ENCODE results near the gene ATXN10.
A peak's percentile ranks its signal among the peaks of the same experiment; 100 is the strongest.

Gene ATXN10

GRCh38 chr22:45836418-45837169 lies 165.0 kb downstream of the ATXN10 start:
- DNase-seq (ENCODE audit: low read depth): no peak

GRCh38 chr22:45837508-45837907 lies 165.9 kb downstream of the ATXN10 start:
- no peak for DNase-seq (ENCODE audit: low read depth)
- TF ChIP-seq, protein P1, sequence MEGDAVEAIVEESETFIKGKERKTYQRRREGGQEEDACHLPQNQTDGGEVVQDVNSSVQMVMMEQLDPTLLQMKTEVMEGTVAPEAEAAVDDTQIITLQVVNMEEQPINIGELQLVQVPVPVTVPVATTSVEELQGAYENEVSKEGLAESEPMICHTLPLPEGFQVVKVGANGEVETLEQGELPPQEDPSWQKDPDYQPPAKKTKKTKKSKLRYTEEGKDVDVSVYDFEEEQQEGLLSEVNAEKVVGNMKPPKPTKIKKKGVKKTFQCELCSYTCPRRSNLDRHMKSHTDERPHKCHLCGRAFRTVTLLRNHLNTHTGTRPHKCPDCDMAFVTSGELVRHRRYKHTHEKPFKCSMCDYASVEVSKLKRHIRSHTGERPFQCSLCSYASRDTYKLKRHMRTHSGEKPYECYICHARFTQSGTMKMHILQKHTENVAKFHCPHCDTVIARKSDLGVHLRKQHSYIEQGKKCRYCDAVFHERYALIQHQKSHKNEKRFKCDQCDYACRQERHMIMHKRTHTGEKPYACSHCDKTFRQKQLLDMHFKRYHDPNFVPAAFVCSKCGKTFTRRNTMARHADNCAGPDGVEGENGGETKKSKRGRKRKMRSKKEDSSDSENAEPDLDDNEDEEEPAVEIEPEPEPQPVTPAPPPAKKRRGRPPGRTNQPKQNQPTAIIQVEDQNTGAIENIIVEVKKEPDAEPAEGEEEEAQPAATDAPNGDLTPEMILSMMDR (conservative IDR thresholded peaks at IDR 0.05; ENCODE audit: control insufficient read depth, insufficient read depth, low read depth, low read length): no peak
- no peak overlapping the region for H3K4me3 ChIP-seq (ENCODE audit: control insufficient read depth, low read depth, low read length)

More at GRCh38 chr22:45836418-45837169, 165.0 kb downstream of the ATXN10 start:
- H3K4me3 ChIP-seq (ENCODE audit: control insufficient read depth, low read depth, low read length): no peak overlapping the region
- TF ChIP-seq, protein P1 (conservative IDR thresholded peaks at IDR 0.05; ENCODE audit: control insufficient read depth, insufficient read depth, low read depth, low read length): no peak

GRCh38 chr22:45838305-45838887 lies 166.8 kb downstream of the ATXN10 start:
- TF ChIP-seq, protein P1 (conservative IDR thresholded peaks at IDR 0.05; ENCODE audit: control insufficient read depth, insufficient read depth, low read depth, low read length): no peak
- no peak for DNase-seq (ENCODE audit: low read depth)
- no peak overlapping the region for H3K4me3 ChIP-seq (ENCODE audit: control insufficient read depth, low read depth, low read length)

DNA sequence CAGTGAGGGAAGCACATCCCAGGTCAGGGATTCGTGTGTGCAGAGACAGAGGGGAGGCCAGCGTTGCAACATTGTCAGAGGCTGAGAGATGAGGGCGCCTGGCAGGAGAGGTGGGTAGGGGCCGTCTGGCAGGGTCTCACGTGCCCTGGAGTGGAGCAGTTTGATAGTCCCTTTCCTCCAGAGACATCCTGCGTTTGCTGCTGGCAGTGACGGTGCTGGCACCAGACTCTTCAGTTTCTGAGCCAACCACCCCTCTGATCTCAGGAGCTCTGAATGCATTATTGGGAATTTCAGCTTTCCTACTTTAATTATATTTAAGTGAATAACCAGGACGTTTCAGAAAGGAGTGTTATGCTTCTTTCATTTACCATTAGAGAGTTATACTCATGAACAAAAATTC lies 168.8 kb downstream of the ATXN10 start:
- DNase-seq (ENCODE audit: low read depth): no peak

DNA sequence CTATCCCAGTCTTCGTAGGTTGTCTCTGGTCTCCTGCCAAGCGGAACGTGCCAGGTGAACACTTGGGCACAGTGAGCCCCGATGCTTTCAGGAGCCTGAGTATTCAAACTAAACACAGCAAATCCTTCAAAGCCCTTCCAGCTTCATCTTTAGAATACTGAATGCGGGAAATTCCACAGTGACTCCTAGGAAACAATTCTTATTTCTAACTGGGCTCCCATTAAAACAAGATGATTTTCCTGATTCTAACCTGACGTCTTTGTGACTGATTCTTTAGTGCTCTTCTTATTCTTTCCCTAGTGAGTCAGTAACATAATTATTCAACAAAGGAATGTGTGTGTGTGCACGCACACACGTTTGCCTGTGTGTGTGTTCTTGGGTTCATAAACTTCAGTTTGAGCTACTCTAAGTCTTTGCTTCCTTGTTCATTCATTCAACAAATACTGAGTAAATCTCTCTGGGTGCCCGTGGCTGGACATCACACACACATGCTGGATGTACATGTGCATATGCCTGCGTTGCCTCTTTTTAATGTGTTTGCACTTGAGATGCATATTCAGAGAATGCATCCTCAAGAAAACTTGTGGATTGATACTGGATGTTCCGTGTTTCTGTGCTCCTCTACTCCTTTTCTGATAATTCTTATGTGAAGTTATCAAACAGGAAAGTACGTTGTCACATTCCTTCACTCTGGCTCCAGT lies 170.8 kb downstream of the ATXN10 start:
- no peak overlapping the region for H3K4me3 ChIP-seq (ENCODE audit: control insufficient read depth, low read depth, low read length)
- TF ChIP-seq, protein P1 (conservative IDR thresholded peaks at IDR 0.05; ENCODE audit: control insufficient read depth, insufficient read depth, low read depth, low read length): no peak
- DNase-seq (ENCODE audit: low read depth): peak; percentile 21

More for the DNA sequence above, 168.8 kb downstream of the ATXN10 start:
- TF ChIP-seq, protein P1 (conservative IDR thresholded peaks at IDR 0.05; ENCODE audit: control insufficient read depth, insufficient read depth, low read depth, low read length): no peak
- no peak overlapping the region for H3K4me3 ChIP-seq (ENCODE audit: control insufficient read depth, low read depth, low read length)

GRCh38 chr22:45843031-45843430 lies 171.4 kb downstream of the ATXN10 start:
- DNase-seq (ENCODE audit: low read depth): no peak
- TF ChIP-seq, protein P1 (conservative IDR thresholded peaks at IDR 0.05; ENCODE audit: control insufficient read depth, insufficient read depth, low read depth, low read length): no peak
- H3K4me3 ChIP-seq (ENCODE audit: control insufficient read depth, low read depth, low read length): no peak overlapping the region

All from fibroblast of mammary gland (primary cell).